ES-I3 (cell line): ENCODE measurements around the gene STK10.

Source experiments
- H3K36me3 ChIP-seq: 2 replicates; pipeline ENCODE4 v1.6.1; 2013; ENCODE audit warnings: mild to moderate bottlenecking, low read length, control low read depth, moderate library complexity; ENCODE audit not compliant: insufficient read depth
- H3K4me1 ChIP-seq: 2 replicates; pipeline ENCODE4 v1.6.1; 2013; ENCODE audit warnings: mild to moderate bottlenecking, control low read depth, low read length; ENCODE audit not compliant: insufficient read depth
- H3K9ac ChIP-seq: 2 replicates; pipeline ENCODE4 v1.6.1; 2013; ENCODE audit warnings: low read depth, mild to moderate bottlenecking, low read length, moderate library complexity
- H3K9me3 ChIP-seq: 2 replicates; pipeline ENCODE4 v1.6.1; 2013; ENCODE audit warnings: mild to moderate bottlenecking, low read length, moderate library complexity; ENCODE audit not compliant: control insufficient read depth, insufficient read depth

STK10 gene

DNA sequence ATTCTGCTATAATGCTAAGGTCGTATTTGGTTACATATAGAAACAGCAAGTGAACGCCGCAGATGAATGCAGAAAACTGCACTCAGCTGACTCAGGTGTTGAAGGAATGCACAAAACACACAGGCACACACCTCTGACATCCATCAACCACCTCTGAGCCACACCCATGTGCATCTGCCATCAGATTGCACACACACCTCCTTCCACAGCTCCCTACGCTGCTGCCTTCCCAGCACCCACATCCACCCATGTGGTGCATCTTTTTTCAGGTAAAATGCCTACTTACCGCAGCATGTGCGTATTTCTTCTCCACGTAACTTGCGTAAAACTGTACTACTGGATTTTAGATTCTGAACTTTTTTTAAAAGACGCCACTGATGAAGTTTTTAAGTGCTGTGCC is 7.1 kb downstream of the STK10 start:
- no peaks in the 10 kb centered on the region for H3K9me3 ChIP-seq
- no peaks in the 10 kb centered on the region for H3K36me3 ChIP-seq
- H3K4me1 ChIP-seq: peaks cover 19% of the 10 kb centered on the region
- H3K9ac ChIP-seq: no peak overlapping the region

DNA sequence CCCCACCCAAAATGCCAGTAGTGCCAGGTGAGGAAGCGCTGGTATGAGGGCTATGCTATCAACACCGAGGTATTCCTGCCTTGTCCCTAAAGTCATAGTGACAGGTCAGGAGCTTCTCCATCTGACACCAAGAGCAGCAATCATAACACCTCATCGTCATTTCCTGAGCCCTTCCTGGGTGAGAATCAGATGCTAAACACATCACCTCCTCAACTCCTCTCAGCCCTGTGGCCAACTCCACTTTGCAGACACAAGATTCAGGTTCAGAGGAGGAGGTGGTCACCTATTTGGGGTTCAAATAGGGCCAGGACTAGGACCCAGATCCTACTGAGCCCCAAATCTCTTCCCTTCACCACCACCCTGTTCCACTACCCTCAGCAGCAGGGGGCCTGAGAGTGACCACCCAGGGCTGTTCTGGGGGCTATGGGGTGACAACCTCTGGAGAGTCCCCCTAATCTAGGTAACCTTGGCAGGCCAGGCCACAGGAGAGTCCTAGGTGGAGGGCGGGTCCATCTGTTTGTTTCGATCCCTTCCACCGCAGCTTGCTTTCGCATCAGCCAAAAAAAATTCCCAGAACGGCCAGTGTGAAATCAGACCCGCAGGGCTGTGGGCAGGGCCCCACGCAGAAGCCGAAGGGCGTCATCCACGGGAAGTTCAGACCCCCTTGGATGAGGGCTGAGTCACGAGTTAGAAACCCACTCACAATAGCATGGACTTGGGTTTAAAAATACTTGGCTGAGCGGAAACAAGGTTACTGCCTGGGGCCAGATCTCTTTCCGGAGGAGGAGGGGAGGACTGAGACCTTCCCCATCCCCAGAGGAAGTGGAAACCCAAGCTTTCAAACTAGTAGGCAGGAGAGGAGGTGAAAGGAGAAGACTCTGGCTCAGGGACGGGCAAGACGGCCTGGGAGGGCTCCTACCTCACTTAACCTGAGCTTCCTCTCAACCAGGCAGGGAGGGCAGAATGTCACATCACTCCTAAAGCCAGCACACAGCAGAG is 8.7 kb downstream of the STK10 start:
- Histone ChIP-seq H3K9me3 (no peaks in the 10 kb centered on the region), H3K36me3 (no peaks in the 10 kb centered on the region), H3K4me1 (peaks cover 33% of the 10 kb centered on the region), H3K9ac (peak overlapping the region; percentile 35; the same call in 1 of the 2 replicates)

DNA sequence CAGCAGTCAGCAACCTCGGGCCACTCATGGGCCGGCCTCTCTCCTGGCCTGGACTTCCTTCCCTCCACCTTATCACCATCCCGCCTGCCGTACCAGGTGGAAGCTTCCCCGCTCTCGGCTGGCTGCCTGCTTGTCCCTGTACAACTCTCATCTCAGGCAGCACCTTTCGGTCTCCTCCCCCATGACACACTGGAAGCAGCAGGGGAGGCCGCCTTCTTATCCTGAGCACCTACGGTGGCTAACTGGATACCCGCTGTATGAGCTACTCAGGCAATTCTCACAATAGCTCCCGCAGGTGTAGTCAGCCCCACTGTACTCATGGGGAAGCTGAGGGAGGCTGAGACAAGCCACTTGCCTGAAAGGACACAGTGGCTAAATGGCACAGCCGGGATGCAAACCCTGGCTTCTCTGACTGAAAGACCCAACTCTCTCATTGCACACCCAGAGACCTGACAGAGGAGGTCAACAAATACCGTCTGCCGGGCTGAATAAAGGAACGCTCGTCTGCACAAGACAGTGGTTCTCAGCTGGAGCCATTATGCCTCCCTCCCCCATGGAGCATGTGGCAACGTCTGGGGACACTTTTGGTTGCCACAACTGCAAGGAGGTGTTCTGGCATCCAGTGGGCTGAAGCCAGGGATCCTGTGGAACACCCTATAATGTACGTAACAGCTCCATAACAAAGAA is 9.6 kb downstream of the STK10 start:
- no peaks in the 10 kb centered on the region for H3K36me3 ChIP-seq
- H3K4me1 ChIP-seq: peaks cover 38% of the 10 kb centered on the region
- no peaks in the 10 kb centered on the region for H3K9me3 ChIP-seq
- no peak overlapping the region for H3K9ac ChIP-seq

DNA sequence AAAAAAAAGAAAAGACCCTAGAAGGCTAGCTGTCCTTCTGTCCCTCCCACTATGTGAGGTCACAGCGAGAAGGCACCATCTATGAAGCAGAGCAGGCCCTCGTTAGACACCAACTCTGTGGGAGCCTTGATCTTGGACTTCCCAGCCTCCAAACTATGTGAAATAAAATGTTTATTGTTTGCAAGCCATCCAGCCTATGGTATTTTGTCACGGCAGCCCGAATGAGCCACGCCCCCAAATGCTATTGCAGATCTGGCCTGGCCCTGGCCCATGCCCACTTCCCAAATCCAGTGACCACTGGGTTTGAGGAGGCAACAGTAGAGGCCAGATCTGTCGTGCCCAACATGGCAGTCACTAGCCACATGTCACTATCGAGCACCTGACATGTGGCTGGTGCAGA is 10.8 kb downstream of the STK10 start:
- Histone ChIP-seq H3K9ac (no peak overlapping the region), H3K9me3 (no peaks in the 10 kb centered on the region), H3K4me1 (peaks cover 38% of the 10 kb centered on the region), H3K36me3 (no peaks in the 10 kb centered on the region)

DNA sequence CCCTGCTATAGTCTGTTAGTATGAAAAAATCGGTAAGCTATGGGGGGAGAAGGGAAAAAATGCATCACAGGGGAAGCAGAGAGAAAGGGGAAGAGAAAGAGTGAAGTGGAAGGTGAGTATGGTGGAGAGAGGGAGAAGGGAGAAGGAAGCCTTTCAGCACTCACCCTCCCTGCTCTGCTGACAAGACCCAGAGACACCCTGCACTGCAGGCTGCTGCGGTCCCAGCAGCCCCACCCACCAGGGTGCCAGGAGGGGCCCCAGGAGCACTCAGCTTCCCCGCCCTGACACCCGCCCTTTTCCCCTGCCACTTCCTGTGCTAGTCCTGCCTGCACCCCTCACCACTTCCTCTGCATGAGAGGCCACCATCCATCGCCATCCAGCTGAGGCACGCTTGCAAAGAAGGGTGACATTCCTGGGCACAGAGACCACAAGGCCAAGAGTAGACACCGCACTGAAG is 12.7 kb downstream of the STK10 start:
- no peak overlapping the region for H3K9ac ChIP-seq
- peaks cover 38% of the 10 kb centered on the region for H3K4me1 ChIP-seq
- H3K36me3 ChIP-seq: no peaks in the 10 kb centered on the region
- no peaks in the 10 kb centered on the region for H3K9me3 ChIP-seq

DNA sequence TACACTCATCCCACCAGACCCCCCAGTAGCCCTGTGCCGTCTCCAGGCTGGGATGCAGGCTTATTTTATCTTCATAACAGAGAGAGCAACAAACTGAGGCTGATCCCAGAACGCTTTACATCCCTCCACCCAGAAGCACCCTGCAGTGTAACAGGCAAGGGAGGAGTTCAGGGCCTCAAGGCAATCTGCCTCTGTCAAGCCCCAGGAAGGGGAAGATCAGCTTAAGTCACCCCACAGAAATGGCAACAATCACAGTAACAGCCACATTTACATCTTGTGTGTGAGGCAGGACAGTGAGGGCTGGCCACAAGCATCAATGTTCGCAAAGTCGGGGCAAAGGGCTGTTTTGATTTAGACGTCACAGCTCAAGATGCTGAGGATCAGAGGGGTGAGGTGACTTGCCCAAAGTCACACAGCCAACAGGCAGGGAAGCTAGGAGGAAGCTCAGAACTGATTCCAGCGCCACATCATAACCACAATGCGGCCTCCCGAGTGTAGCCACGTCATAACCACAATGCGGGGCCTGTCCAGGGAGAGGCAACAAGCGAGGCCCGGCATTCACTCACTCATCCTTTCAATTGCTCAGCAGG is 14.4 kb downstream of the STK10 start:
- no peaks in the 10 kb centered on the region for H3K36me3 ChIP-seq
- peaks cover 29% of the 10 kb centered on the region for H3K4me1 ChIP-seq
- no peak overlapping the region for H3K9ac ChIP-seq
- no peaks in the 10 kb centered on the region for H3K9me3 ChIP-seq

DNA sequence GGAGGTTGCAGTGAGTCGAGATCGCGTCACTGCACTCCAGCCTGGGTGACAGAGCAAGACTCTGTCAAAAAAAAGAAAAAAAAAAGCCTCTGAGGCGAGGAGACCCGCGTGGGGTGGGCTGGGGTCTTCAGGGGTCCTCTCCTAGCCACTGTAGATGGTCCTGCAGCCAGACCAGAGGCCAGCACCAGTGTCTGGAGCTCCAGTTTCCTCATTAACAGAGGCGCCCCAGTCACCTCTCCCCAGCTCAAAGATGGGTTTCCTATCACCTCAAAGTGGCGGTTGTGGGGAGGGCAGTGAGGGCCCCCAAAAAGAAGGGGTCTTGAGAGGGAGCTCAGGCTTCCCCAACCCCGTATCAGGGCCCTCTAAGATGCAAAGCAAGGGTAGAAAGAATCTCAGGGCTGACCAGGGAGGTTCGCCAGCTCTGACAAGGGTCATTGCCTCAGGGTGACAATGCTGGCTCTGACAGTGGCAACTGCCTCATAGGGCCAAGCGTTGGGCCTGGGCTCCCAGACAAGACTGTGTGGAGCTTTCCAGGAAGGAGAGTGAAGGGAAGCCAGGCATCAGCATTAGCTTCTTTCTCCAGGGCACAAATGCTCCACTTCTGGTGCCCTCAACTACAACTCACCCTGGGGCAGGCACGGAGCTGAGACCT is 15.0 kb downstream of the STK10 start:
- peaks cover 28% of the 10 kb centered on the region for H3K4me1 ChIP-seq
- no peaks in the 10 kb centered on the region for H3K9me3 ChIP-seq
- no peaks in the 10 kb centered on the region for H3K36me3 ChIP-seq
- H3K9ac ChIP-seq: no peak overlapping the region

DNA sequence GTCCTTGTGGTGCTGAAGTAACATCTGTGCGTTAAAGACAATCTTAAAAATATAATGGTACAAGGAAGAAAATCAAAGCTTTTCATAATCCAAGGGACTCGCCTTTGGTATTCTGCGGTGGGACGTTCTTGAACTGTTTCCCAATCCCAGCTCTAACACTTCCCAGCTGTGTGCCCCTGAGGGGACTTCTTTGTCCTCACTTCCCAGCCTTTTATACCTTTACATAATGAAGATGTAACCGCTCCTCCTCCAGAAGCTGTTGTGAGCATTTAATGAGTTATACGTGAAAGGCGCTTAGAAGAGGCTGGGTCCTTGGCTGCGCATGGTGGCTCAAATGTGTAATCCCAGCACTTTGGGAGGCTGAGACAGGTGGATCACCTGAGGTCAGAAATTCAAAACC is 16.9 kb downstream of the STK10 start:
- Histone ChIP-seq H3K9me3 (no peaks in the 10 kb centered on the region), H3K4me1 (peaks cover 30% of the 10 kb centered on the region), H3K9ac (no peak overlapping the region), H3K36me3 (no peaks in the 10 kb centered on the region; the same call in 1 of the 2 replicates)

DNA sequence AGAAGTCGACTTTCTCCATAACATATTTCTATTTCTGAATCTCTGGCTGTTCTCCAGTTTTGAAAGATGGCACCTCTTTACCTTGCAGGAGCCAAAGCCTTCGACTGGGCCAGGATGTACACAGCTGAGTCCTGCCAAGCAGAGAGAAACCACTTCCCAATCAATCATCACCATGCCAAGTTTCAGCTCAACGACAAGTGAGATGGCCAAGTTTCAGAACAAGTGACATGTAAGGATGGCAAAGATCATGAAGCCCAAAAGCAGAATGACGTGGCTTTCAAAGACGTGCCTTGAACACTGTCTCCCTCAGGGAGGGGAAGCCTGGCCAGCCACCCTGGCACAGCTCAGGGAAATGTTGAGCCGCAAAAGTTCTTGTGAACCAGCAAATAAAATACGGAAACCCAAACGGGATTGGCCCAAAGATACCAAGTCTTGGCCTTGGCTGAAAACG is 17.7 kb downstream of the STK10 start:
- Histone ChIP-seq H3K9ac (no peak overlapping the region), H3K36me3 (no peaks in the 10 kb centered on the region; the same call in 1 of the 2 replicates), H3K9me3 (no peaks in the 10 kb centered on the region), H3K4me1 (peaks cover 24% of the 10 kb centered on the region; the same call in 1 of the 2 replicates)

DNA sequence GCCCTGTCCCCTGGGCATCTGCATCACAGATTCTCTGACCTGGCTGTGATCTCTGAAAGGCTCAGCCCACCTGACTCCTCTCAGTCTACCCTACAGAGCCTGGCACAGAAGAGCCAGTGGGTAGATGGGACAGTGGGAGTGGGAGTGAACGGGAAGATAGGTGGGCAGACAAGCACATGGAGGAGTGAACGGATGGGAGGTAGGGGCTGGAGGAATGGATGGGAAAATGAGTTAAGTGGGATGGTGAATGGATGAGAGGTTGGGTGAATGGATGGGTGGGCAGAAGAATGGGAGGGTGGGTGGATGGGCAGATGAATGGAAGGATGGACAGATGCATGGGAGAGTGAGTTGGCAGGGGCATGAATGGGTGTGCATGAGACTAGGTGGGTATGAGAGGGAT is 18.8 kb downstream of the STK10 start:
- Histone ChIP-seq H3K9ac (no peak overlapping the region), H3K36me3 (no peaks in the 10 kb centered on the region; the same call in 1 of the 2 replicates), H3K9me3 (no peaks in the 10 kb centered on the region), H3K4me1 (peaks cover 21% of the 10 kb centered on the region; the same call in 1 of the 2 replicates)

DNA sequence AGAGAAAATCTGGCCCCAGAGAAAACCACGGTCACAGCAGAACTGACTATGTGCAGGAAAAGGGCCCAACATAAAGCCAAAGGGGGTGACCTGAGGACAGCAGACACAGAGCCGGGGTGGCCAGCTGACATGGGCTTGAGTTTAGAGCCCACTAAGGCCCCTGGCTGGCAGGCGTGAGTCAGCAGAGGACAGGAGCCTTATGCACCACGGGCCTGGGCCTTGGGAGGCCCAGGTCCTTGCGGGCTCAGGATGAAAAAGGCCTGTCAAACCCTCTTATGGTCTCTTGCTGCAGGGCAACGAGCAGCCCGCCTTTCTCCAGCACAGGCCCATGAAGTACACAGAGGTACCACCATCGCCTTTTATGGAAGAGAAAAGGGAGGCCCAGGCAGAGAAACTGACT is 19.7 kb downstream of the STK10 start:
- no peaks in the 10 kb centered on the region for H3K9me3 ChIP-seq
- H3K4me1 ChIP-seq: peaks cover 23% of the 10 kb centered on the region; the same call in 1 of the 2 replicates
- no peaks in the 10 kb centered on the region; the same call in 1 of the 2 replicates for H3K36me3 ChIP-seq
- H3K9ac ChIP-seq: no peak overlapping the region

DNA sequence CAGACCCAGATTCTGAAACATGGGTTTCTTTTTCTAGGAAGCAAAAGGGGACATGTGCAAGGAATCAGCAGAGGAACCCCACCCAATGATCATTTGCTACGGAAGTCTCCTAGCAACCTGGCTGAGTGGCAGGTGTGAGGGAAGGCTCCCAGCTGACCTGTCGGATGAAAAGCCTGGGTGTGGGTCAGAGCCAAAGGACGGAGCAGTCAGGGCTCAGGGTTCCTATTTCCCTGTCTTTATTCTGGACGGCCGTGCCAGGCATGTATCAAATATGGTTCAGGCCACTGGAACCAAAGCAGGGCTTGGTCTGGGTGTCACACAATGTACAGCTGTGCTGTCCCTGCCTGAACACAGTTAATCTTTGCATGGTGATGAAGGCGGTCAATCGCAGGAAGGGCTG is 20.1 kb downstream of the STK10 start:
- no peaks in the 10 kb centered on the region; the same call in 1 of the 2 replicates for H3K36me3 ChIP-seq
- H3K9ac ChIP-seq: no peak overlapping the region
- no peaks in the 10 kb centered on the region for H3K9me3 ChIP-seq
- peaks cover 26% of the 10 kb centered on the region; the same call in 1 of the 2 replicates for H3K4me1 ChIP-seq

DNA sequence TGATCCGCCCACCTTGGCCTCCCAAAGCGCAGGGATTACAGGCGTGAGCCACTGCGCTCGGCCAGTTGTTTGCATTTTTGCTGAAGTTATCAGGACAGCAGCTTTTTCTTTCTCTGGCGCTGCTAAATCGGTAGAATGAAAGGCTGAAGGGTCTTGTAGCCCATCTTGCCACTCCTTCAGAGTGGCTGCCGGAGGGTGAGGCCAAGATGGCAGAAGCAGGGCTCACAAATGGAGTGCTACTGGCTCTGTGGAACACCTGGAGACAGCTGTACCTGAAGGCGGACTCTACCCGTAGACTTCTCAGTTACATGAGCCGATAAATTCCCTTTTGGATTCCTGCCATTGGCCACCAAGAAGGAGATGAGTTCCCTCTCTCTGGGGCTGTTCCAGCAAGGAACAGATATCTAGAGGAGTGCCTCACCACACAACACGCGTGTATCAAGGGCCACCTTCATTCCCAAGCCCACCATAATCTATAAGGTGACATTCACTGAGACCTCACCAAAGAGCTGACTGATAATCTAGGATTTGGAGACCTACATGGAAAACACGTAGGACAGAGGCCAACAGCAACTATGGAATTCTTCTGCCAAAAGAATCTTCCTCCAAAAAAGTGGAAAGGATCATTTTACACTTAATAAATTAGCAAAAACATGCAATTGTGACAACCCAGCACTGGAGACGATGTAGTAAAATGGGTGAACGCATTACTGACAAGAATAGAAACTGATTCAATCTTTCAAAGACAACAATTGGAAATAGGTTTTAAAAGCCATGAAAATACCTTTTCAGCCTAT is 21.8 kb downstream of the STK10 start:
- H3K4me1 ChIP-seq: peaks cover 26% of the 10 kb centered on the region; the same call in 1 of the 2 replicates
- H3K36me3 ChIP-seq: no peaks in the 10 kb centered on the region; the same call in 1 of the 2 replicates
- H3K9ac ChIP-seq: no peak overlapping the region
- no peaks in the 10 kb centered on the region for H3K9me3 ChIP-seq
